ENCODE data around the gene TMEM106C.

DNA sequence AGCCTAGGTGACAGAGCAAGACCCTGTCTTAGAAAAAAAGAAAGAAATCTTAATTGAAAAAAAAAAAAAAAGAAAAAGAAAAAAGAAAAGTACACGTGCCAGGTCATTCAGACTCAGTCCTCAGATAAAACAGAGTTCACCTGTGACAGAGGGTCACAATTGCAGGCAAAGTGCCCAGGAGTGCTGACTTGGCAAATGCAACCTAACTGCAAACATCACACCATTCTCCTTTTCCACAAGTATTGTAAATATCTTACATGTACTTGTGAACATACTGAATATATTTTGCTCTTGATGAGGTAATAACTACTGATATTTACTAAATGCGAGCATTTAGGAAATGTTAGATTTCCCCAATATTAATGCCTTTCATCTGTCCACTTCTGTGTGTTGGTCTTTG is 49.9 kb downstream of the TMEM106C start:
- TF ChIP-seq, protein P1, sequence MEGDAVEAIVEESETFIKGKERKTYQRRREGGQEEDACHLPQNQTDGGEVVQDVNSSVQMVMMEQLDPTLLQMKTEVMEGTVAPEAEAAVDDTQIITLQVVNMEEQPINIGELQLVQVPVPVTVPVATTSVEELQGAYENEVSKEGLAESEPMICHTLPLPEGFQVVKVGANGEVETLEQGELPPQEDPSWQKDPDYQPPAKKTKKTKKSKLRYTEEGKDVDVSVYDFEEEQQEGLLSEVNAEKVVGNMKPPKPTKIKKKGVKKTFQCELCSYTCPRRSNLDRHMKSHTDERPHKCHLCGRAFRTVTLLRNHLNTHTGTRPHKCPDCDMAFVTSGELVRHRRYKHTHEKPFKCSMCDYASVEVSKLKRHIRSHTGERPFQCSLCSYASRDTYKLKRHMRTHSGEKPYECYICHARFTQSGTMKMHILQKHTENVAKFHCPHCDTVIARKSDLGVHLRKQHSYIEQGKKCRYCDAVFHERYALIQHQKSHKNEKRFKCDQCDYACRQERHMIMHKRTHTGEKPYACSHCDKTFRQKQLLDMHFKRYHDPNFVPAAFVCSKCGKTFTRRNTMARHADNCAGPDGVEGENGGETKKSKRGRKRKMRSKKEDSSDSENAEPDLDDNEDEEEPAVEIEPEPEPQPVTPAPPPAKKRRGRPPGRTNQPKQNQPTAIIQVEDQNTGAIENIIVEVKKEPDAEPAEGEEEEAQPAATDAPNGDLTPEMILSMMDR (IDR thresholded peaks at IDR 0.05) = no peak
- TF ChIP-seq POLR2A (IDR thresholded peaks at IDR 0.05) = no peak
